MM.1S (cell line): ENCODE data around the gene RIOK3.
"Not testable (repeated sequence)": the region's sequence is repeated elsewhere in the genome, so short reads cannot be mapped to it uniquely, and the experiment has no call there.

Experiments
- CTCF ChIP-seq: fragments of 300-600 bp; sonication (generic); IDR thresholded peaks from 2 replicates; pipeline ENCODE4 v1.5.1; 2016; ENCODE audit warnings: antibody characterized with exemption, low read length, mixed read lengths
- EZH2 ChIP-seq: fragments of 300-600 bp; sonication (generic); optimal IDR thresholded peaks from 2 replicates; pipeline ENCODE3; 2017; ENCODE audit warnings: low read depth, mild to moderate bottlenecking, antibody characterized with exemption, low read length, mixed read lengths
- EZH2phosphoT487 ChIP-seq: fragments of 300-600 bp; sonication (generic); IDR thresholded peaks from 2 replicates; pipeline ENCODE4 v1.6.1; 2018; ENCODE audit warnings: antibody characterized with exemption, low read length

GRCh38 chr18:23510923-23511322 is 57.8 kb downstream of the RIOK3 start:
- TF ChIP-seq CTCF, EZH2phosphoT487, EZH2: not testable (repeated sequence)
